ENCODE data around the gene NCEH1. TPM values are rescaled to one million over a fixed set of nuclear protein-coding genes. Genes with fewer than 3 reads are reported as not detected.

The NCEH1 gene
- total RNA-seq, 1 experiment from 2014 or later, result 4.5 TPM

DNA sequence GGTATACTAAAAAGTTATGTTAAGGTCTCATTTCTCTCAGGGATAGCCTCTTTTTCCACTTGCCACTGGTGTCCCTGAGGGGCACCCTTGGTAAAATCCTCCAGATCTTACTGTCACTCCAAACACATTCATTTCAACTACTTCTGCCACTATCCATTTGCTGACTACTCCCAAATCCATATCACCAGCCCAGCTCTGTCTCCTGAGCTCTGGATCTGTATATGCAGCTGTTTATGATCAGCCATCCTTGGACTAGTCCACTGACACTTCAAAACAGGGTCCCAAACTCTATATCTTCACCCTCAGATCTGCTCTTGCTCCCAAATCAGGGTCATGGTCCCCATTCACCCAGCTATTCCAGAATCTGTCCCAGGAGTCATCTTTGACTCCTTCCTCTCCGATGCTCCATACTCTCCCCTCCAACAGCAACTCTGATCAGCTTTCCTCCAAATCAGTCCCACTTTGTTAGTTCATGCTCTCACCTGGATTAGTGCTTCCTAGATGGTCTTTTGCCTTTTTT lies 9.9 kb downstream of the NCEH1 start:
- ChIA-PET POLR2A (interaction anchor here (0.6 to 0.7 kb wide), 2 partner anchors 9 to 84 kb away, joined by 3 to 6 read pairs; no protein-coding TSS in a partner anchor), CTCF (interaction anchor here (1.2 to 2.0 kb wide), 3 partner anchors 10 to 28 kb away, joined by 3 to 11 read pairs (median 10); partner anchors contain the start of gene NCEH1)
- H3K4me3 Mint-ChIP-seq, result no peak overlapping the region
- no peaks in the 10 kb centered on the region for H3K27me3 Mint-ChIP-seq (ENCODE audit: low read depth)
- no peak overlapping the region for H3K27ac Mint-ChIP-seq
- H3K36me3 Mint-ChIP-seq, result no peaks in the 10 kb centered on the region
- peaks cover 17% of the 10 kb centered on the region for H3K4me1 Mint-ChIP-seq
- DNase-seq (ENCODE audit: low spot score) (no peak), ATAC-seq (no peak)
- no peak for TF ChIP-seq NR3C1 (CRISPR knock-in tag; conservative IDR thresholded peaks at IDR 0.05; ENCODE audit: low read depth)
- TF ChIP-seq ZNF416 (CRISPR knock-in tag; IDR thresholded peaks at IDR 0.05), result no peak
- TF ChIP-seq KAT7 (CRISPR knock-in tag; IDR thresholded peaks at IDR 0.05; ENCODE audit: borderline replicate concordance), result no peak
- TF ChIP-seq OVOL2 (CRISPR knock-in tag; IDR thresholded peaks at IDR 0.05; ENCODE audit: borderline replicate concordance), result no peak
- TF ChIP-seq JAZF1 (CRISPR knock-in tag; IDR thresholded peaks at IDR 0.05), result no peak
- TF ChIP-seq NR2C2 (CRISPR knock-in tag; IDR thresholded peaks at IDR 0.05), result no peak
- TF ChIP-seq MYBL2 (CRISPR knock-in tag; IDR thresholded peaks at IDR 0.05), result no peak
- TF ChIP-seq E2F5 (CRISPR knock-in tag; IDR thresholded peaks at IDR 0.05), result no peak
- no peak for TF ChIP-seq CREM (CRISPR knock-in tag; IDR thresholded peaks at IDR 0.05)
- no peak for TF ChIP-seq ETV6 (CRISPR knock-in tag; IDR thresholded peaks at IDR 0.05)
- no peak for TF ChIP-seq SOX15 (CRISPR knock-in tag; IDR thresholded peaks at IDR 0.05)
- TF ChIP-seq, protein P1, sequence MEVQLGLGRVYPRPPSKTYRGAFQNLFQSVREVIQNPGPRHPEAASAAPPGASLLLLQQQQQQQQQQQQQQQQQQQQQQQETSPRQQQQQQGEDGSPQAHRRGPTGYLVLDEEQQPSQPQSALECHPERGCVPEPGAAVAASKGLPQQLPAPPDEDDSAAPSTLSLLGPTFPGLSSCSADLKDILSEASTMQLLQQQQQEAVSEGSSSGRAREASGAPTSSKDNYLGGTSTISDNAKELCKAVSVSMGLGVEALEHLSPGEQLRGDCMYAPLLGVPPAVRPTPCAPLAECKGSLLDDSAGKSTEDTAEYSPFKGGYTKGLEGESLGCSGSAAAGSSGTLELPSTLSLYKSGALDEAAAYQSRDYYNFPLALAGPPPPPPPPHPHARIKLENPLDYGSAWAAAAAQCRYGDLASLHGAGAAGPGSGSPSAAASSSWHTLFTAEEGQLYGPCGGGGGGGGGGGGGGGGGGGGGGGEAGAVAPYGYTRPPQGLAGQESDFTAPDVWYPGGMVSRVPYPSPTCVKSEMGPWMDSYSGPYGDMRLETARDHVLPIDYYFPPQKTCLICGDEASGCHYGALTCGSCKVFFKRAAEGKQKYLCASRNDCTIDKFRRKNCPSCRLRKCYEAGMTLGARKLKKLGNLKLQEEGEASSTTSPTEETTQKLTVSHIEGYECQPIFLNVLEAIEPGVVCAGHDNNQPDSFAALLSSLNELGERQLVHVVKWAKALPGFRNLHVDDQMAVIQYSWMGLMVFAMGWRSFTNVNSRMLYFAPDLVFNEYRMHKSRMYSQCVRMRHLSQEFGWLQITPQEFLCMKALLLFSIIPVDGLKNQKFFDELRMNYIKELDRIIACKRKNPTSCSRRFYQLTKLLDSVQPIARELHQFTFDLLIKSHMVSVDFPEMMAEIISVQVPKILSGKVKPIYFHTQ (CRISPR knock-in tag; IDR thresholded peaks at IDR 0.05), result no peak
- no peak for TF ChIP-seq FOXJ3 (CRISPR knock-in tag; IDR thresholded peaks at IDR 0.05; ENCODE audit: borderline replicate concordance)
- TF ChIP-seq NR1H2 (CRISPR knock-in tag; IDR thresholded peaks at IDR 0.05), result no peak
- TF ChIP-seq ZBTB43 (CRISPR knock-in tag; IDR thresholded peaks at IDR 0.05), result no peak
- no peaks in the 10 kb centered on the region for H3K9me3 Mint-ChIP-seq

DNA sequence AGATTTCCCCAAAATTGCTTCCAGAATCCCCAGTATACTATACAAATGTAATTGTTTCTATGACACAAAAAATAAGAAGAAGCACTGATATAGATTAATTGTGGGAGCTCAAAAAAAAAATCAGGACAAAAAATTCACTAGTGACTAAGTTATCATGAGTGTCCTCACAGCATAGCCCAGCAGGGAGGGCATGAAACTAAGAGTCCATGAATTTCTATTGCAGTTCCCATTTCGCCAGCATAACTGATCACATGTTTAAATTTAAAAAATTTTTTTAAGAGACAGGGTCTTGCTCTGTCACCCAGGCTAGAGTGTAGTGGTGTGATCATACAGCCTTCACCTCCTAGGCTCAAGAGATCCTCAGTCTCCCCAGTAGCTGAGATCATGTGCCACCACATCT lies 10.6 kb downstream of the NCEH1 start:
- Mint-ChIP-seq H3K4me3 (no peak overlapping the region), H3K27me3 (ENCODE audit: low read depth) (no peaks in the 10 kb centered on the region), H3K4me1 (peaks cover 17% of the 10 kb centered on the region), H3K9me3 (no peaks in the 10 kb centered on the region), H3K36me3 (no peaks in the 10 kb centered on the region), H3K27ac (no peak overlapping the region)
- DNase-seq (ENCODE audit: low spot score), result no peak
- CTCF ChIA-PET, result interaction anchor here (1.0 to 1.8 kb wide), 2 partner anchors 11 to 27 kb away, joined by 4 to 10 read pairs; partner anchors contain the start of gene NCEH1
- POLR2A ChIA-PET, result no interaction called here
- ATAC-seq, result no peak
- TF ChIP-seq MYBL2 (CRISPR knock-in tag; IDR thresholded peaks at IDR 0.05), result no peak
- TF ChIP-seq ZMAT4 (CRISPR knock-in tag; IDR thresholded peaks at IDR 0.05), result no peak
- TF ChIP-seq ESRRA (CRISPR knock-in tag; IDR thresholded peaks at IDR 0.05; ENCODE audit: borderline replicate concordance), result no peak
- TF ChIP-seq ATF6 (CRISPR knock-in tag; IDR thresholded peaks at IDR 0.05), result no peak
- TF ChIP-seq HMGA2 (CRISPR knock-in tag; IDR thresholded peaks at IDR 0.05), result no peak
- no peak for TF ChIP-seq ZNF396 (CRISPR knock-in tag; IDR thresholded peaks at IDR 0.05; ENCODE audit: borderline replicate concordance)
- no peak for TF ChIP-seq MAX (CRISPR knock-in tag; IDR thresholded peaks at IDR 0.05)
- no peak for TF ChIP-seq AFF4 (CRISPR knock-in tag; IDR thresholded peaks at IDR 0.05; ENCODE audit: borderline replicate concordance)
- TF ChIP-seq NR1H2 (CRISPR knock-in tag; IDR thresholded peaks at IDR 0.05), result no peak
- TF ChIP-seq TCF7 (CRISPR knock-in tag; IDR thresholded peaks at IDR 0.05; ENCODE audit: low read depth), result no peak
- no peak for TF ChIP-seq NFATC4 (CRISPR knock-in tag; IDR thresholded peaks at IDR 0.05)
- TF ChIP-seq CREM (CRISPR knock-in tag; IDR thresholded peaks at IDR 0.05), result no peak
- no peak for TF ChIP-seq RORB (CRISPR knock-in tag; IDR thresholded peaks at IDR 0.05)
